ENCODE data around the gene VASH2. TPM values are rescaled to one million over a fixed set of nuclear protein-coding genes. Genes with fewer than 3 reads are reported as not detected.
"Not testable (repeated sequence)": the region's sequence is repeated elsewhere in the genome, so short reads cannot be mapped to it uniquely, and the experiment has no call there.

The VASH2 gene
- total RNA-seq, 1 donor from 2014 or later = 0.84 TPM

- Mint-ChIP-seq H3K27me3 (peaks cover 45% of the 10 kb centered on the region), H3K4me3 (no peak overlapping the region), H3K27ac (no peak overlapping the region), H3K36me3 (ENCODE audit: low read depth) (no peaks in the 10 kb centered on the region), H3K9me3 (no peaks in the 10 kb centered on the region), H3K4me1 (peaks cover under 1% of the 10 kb centered on the region)
- DNase-seq = no peak
- intact Hi-C loops (cut with micrococcal nuclease) = no loop called here
These were observed 5.8 kb downstream of the VASH2 start for GRCh38 chr1:212955961-212956620.

- intact Hi-C loops (cut with micrococcal nuclease) = no loop called here
These were observed 7.2 kb downstream of the VASH2 start for GRCh38 chr1:212957546-212957945.

GRCh38 chr1:212958175-212958574 is 7.8 kb downstream of the VASH2 start:
- Mint-ChIP-seq H3K27me3 (peaks cover 36% of the 10 kb centered on the region), H3K4me3 (no peak overlapping the region), H3K36me3 (ENCODE audit: low read depth) (no peaks in the 10 kb centered on the region), H3K27ac (no peak overlapping the region), H3K4me1 (no peaks in the 10 kb centered on the region), H3K9me3 (no peaks in the 10 kb centered on the region)
- no peak for DNase-seq
- intact Hi-C loops (cut with micrococcal nuclease) = no loop called here

More at GRCh38 chr1:212957546-212957945, 7.2 kb downstream of the VASH2 start:
- no peak overlapping the region for H3K27ac Mint-ChIP-seq
- H3K4me1 Mint-ChIP-seq = no peaks in the 10 kb centered on the region
- no peaks in the 10 kb centered on the region for H3K36me3 Mint-ChIP-seq (ENCODE audit: low read depth)
- H3K9me3 Mint-ChIP-seq = no peaks in the 10 kb centered on the region
- H3K4me3 Mint-ChIP-seq = no peak overlapping the region
- no peak for DNase-seq
- H3K27me3 Mint-ChIP-seq = peaks cover 39% of the 10 kb centered on the region

GRCh38 chr1:212959266-212960220 is 9.2 kb downstream of the VASH2 start:
- Mint-ChIP-seq H3K9me3 (no peaks in the 10 kb centered on the region), H3K36me3 (ENCODE audit: low read depth) (no peaks in the 10 kb centered on the region), H3K4me3 (no peak overlapping the region), H3K4me1 (no peaks in the 10 kb centered on the region), H3K27ac (no peak overlapping the region), H3K27me3 (peaks cover 31% of the 10 kb centered on the region)
- DNase-seq = no peak
- intact Hi-C loops (cut with micrococcal nuclease) = no loop called here

GRCh38 chr1:212960932-212961331 is 10.6 kb downstream of the VASH2 start:
- no peaks in the 10 kb centered on the region for H3K36me3 Mint-ChIP-seq (ENCODE audit: low read depth)
- no peak overlapping the region for H3K4me3 Mint-ChIP-seq
- H3K27me3 Mint-ChIP-seq = peaks cover 28% of the 10 kb centered on the region
- H3K27ac Mint-ChIP-seq = no peak overlapping the region
- H3K9me3 Mint-ChIP-seq = no peaks in the 10 kb centered on the region
- H3K4me1 Mint-ChIP-seq = no peaks in the 10 kb centered on the region
- no peak for DNase-seq
- intact Hi-C loops (cut with micrococcal nuclease) = no loop called here

GRCh38 chr1:212962509-212962908 is 12.2 kb downstream of the VASH2 start:
- Mint-ChIP-seq H3K4me3 (no peak overlapping the region), H3K9me3 (no peaks in the 10 kb centered on the region), H3K27me3 (peaks cover 22% of the 10 kb centered on the region), H3K36me3 (ENCODE audit: low read depth) (no peaks in the 10 kb centered on the region), H3K4me1 (no peaks in the 10 kb centered on the region), H3K27ac (no peak overlapping the region)
- no peak for DNase-seq
- intact Hi-C loops (cut with micrococcal nuclease) = no loop called here

- H3K9me3 Mint-ChIP-seq = no peaks in the 10 kb centered on the region
- peaks cover 28% of the 10 kb centered on the region for H3K27me3 Mint-ChIP-seq
- no peak overlapping the region for H3K4me3 Mint-ChIP-seq
- no peak for DNase-seq
- H3K27ac Mint-ChIP-seq = no peak overlapping the region
- intact Hi-C loops (cut with micrococcal nuclease) = no loop called here
- no peaks in the 10 kb centered on the region for H3K36me3 Mint-ChIP-seq (ENCODE audit: low read depth)
- H3K4me1 Mint-ChIP-seq = peaks cover 4% of the 10 kb centered on the region
These were observed 13.8 kb downstream of the VASH2 start for GRCh38 chr1:212964102-212964501.

GRCh38 chr1:212964993-212965392 is 14.7 kb downstream of the VASH2 start:
- intact Hi-C loops (cut with micrococcal nuclease) = not testable (repeated sequence)
- H3K27me3 Mint-ChIP-seq = peaks cover 31% of the 10 kb centered on the region

GRCh38 chr1:212966616-212967015 is 16.3 kb downstream of the VASH2 start:
- H3K27me3 Mint-ChIP-seq = peaks cover 29% of the 10 kb centered on the region
- intact Hi-C loops (cut with micrococcal nuclease) = no loop called here

More at GRCh38 chr1:212964993-212965392, 14.7 kb downstream of the VASH2 start:
- DNase-seq; H3K4me1 Mint-ChIP-seq; H3K27ac Mint-ChIP-seq; H3K9me3 Mint-ChIP-seq; H3K4me3 Mint-ChIP-seq; H3K36me3 Mint-ChIP-seq (ENCODE audit: low read depth): not testable (repeated sequence)

GRCh38 chr1:212967801-212968200 is 17.5 kb downstream of the VASH2 start:
- Mint-ChIP-seq H3K4me3 (no peak overlapping the region), H3K27me3 (peaks cover 26% of the 10 kb centered on the region), H3K9me3 (no peaks in the 10 kb centered on the region), H3K27ac (no peak overlapping the region), H3K4me1 (peaks cover 4% of the 10 kb centered on the region), H3K36me3 (ENCODE audit: low read depth) (no peaks in the 10 kb centered on the region)
- intact Hi-C loops (cut with micrococcal nuclease) = no loop called here
- DNase-seq = no peak

More at GRCh38 chr1:212966616-212967015, 16.3 kb downstream of the VASH2 start:
- H3K9me3 Mint-ChIP-seq = no peaks in the 10 kb centered on the region
- no peak overlapping the region for H3K4me3 Mint-ChIP-seq
- no peaks in the 10 kb centered on the region for H3K36me3 Mint-ChIP-seq (ENCODE audit: low read depth)
- H3K4me1 Mint-ChIP-seq = peaks cover 4% of the 10 kb centered on the region
- no peak for DNase-seq
- H3K27ac Mint-ChIP-seq = no peak overlapping the region

- no peak overlapping the region for H3K27ac Mint-ChIP-seq
- H3K4me1 Mint-ChIP-seq = peaks cover 4% of the 10 kb centered on the region
- no peaks in the 10 kb centered on the region for H3K36me3 Mint-ChIP-seq (ENCODE audit: low read depth)
- no peaks in the 10 kb centered on the region for H3K9me3 Mint-ChIP-seq
- no peak for DNase-seq
- intact Hi-C loops (cut with micrococcal nuclease) = no loop called here
- H3K4me3 Mint-ChIP-seq = no peak overlapping the region
- H3K27me3 Mint-ChIP-seq = peaks cover 21% of the 10 kb centered on the region
These were observed 18.1 kb downstream of the VASH2 start for GRCh38 chr1:212968368-212968863.

- intact Hi-C loops (cut with micrococcal nuclease) = no loop called here
- no peaks in the 10 kb centered on the region for H3K36me3 Mint-ChIP-seq (ENCODE audit: low read depth)
- peaks cover 4% of the 10 kb centered on the region for H3K4me1 Mint-ChIP-seq
- no peak overlapping the region for H3K27ac Mint-ChIP-seq
- H3K9me3 Mint-ChIP-seq = no peaks in the 10 kb centered on the region
- no peak for DNase-seq
- H3K4me3 Mint-ChIP-seq = no peak overlapping the region
- H3K27me3 Mint-ChIP-seq = peaks cover 15% of the 10 kb centered on the region
These were observed 19.7 kb downstream of the VASH2 start for GRCh38 chr1:212970085-212970484.

GRCh38 chr1:212971312-212971711 is 21.0 kb downstream of the VASH2 start:
- Mint-ChIP-seq H3K4me1 (peaks cover 4% of the 10 kb centered on the region), H3K27me3 (peaks cover 12% of the 10 kb centered on the region), H3K4me3 (no peak overlapping the region), H3K27ac (no peak overlapping the region), H3K9me3 (no peaks in the 10 kb centered on the region), H3K36me3 (ENCODE audit: low read depth) (no peaks in the 10 kb centered on the region)
- DNase-seq = no peak
- intact Hi-C loops (cut with micrococcal nuclease) = no loop called here

GRCh38 chr1:212973426-212973825 is 23.1 kb downstream of the VASH2 start:
- no peak overlapping the region for H3K27ac Mint-ChIP-seq
- no peaks in the 10 kb centered on the region for H3K36me3 Mint-ChIP-seq (ENCODE audit: low read depth)
- peaks cover 4% of the 10 kb centered on the region for H3K27me3 Mint-ChIP-seq
- no peaks in the 10 kb centered on the region for H3K9me3 Mint-ChIP-seq
- H3K4me1 Mint-ChIP-seq = no peaks in the 10 kb centered on the region
- intact Hi-C loops (cut with micrococcal nuclease) = no loop called here
- DNase-seq = no peak
- no peak overlapping the region for H3K4me3 Mint-ChIP-seq

Measured in activated CD4-positive, alpha-beta T cell treated with anti-CD3 and anti-CD28 coated beads, Interleukin-2, amount 10 ng/mL, durations not matched to agents 24 days and 14 days (primary cell).